ENCODE results near the gene SEMA4D.
A peak's percentile ranks its signal among the peaks of the same experiment; 100 is the strongest.

The SEMA4D gene

DNA sequence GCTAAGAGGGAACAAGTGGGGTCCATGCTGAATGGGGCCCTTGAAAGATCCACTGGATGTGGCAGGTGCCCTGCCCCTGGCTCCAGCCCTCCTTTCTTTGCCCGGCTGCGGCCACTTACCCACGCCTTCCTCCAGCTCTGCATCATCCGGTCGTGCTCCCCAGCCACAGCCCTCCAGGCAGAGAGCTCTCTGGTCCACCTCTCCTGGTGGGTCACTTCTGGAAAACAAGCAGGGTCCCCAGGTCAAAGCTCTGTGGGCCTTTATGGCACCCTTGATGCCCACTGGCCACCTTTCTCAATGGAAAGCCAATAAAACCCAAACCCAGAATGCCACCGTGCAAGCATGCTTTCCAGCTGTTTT, 134.6 kb downstream of the SEMA4D start:
- no peak overlapping the region for H3K4me3 ChIP-seq (ENCODE audit: control insufficient read depth, low read depth, low read length)
- no peak for DNase-seq (ENCODE audit: low read depth)
- TF ChIP-seq, protein P1, sequence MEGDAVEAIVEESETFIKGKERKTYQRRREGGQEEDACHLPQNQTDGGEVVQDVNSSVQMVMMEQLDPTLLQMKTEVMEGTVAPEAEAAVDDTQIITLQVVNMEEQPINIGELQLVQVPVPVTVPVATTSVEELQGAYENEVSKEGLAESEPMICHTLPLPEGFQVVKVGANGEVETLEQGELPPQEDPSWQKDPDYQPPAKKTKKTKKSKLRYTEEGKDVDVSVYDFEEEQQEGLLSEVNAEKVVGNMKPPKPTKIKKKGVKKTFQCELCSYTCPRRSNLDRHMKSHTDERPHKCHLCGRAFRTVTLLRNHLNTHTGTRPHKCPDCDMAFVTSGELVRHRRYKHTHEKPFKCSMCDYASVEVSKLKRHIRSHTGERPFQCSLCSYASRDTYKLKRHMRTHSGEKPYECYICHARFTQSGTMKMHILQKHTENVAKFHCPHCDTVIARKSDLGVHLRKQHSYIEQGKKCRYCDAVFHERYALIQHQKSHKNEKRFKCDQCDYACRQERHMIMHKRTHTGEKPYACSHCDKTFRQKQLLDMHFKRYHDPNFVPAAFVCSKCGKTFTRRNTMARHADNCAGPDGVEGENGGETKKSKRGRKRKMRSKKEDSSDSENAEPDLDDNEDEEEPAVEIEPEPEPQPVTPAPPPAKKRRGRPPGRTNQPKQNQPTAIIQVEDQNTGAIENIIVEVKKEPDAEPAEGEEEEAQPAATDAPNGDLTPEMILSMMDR (conservative IDR thresholded peaks at IDR 0.05; ENCODE audit: control insufficient read depth, insufficient read depth, low read depth, low read length) = no peak

DNA sequence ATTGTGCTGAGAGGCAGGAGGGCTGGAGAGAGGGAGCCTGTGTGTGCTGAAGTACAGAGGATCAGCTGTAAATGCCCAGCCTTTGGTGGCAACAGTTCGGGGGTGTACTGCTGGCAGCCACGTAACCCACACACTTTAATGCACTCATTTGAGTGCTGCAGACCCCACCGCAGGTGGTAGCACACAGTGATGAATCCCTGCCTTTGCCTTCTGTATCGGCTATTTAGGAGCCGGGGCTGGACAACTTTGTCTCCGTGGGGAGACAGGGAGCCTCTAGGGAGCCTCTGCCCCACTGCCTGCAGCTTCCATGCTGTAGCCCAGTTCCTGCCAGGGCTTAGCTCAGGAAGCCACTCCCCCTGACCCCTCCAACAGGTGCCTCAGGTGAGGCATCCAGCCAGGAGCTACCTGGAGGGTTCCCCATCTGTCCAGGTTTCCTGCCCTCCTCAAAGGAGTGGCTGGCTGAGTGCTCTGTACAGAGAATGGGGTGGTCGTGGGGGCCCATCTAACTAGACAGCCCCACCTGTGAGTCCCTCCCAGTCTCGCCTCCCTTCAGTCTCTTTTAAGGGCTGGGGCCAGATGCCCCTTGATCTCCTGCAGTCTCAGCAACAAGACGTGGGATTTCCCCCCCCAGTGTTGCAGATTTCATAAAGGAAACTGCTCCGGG, 135.1 kb downstream of the SEMA4D start:
- no peak overlapping the region for H3K4me3 ChIP-seq (ENCODE audit: control insufficient read depth, low read depth, low read length)
- DNase-seq (ENCODE audit: low read depth) = no peak
- TF ChIP-seq, protein P1 (conservative IDR thresholded peaks at IDR 0.05; ENCODE audit: control insufficient read depth, insufficient read depth, low read depth, low read length) = no peak

DNA sequence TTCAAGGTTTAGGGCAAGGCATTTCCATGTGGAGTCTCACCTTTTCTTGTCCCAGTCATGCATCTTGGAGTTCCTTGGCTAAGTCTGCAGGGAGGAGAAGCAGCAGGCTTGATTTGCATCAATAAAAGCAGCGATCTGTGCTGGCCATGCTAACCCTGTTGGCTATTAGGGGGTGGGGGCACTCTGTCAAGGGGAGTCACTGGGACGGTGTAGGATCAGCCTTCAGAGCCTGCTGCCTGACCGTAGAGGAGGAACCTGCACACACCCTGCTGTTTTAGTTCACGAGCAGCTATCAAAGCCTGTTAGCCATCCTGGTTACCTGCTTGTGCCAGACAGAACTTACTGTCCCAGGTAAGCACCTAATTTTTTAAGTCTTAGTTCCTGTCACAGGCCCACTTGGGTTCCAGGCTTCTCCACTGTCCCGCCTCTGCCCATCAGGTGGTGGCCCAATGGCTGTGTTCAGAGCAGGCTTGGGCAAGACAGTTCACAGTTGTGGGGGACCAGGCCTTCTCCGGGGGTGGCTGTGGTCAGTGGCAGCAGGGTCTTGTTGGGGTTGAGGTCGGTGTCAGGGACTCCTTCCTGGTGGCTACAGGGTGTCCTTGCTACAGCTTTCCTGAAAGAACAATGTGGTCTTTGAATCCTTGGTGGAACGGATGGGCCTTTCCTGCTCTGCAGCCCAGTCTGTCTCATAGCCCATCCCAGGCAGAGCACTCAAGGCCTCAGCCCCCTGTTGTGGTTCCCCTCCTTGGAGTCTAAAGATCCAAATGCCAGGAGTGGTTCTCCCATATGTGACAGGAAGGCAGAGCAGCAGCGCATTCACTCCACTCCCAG, 135.9 kb downstream of the SEMA4D start:
- no peak for DNase-seq (ENCODE audit: low read depth)
- TF ChIP-seq, protein P1 (conservative IDR thresholded peaks at IDR 0.05; ENCODE audit: control insufficient read depth, insufficient read depth, low read depth, low read length) = no peak
- no peak overlapping the region for H3K4me3 ChIP-seq (ENCODE audit: control insufficient read depth, low read depth, low read length)

DNA sequence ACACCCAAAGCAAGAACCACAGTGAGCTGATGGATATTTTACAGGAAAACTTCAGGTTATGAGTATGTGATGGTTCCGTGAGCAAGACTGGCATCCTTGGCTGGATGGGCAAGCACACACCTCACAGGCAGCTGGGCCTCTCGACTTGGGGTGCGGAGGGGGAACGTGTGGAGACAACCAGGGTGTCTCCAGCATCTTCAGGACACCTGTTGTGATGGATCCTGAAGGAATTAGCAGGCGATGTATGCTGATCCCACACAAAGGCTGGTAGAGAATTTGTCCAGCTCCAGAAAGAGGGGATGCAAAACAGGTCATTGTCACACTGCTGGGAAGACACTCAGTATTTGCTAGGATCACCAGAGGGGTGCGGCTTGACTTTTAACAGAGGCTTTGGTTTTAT, 136.9 kb downstream of the SEMA4D start:
- no peak overlapping the region for H3K4me3 ChIP-seq (ENCODE audit: control insufficient read depth, low read depth, low read length)

DNA sequence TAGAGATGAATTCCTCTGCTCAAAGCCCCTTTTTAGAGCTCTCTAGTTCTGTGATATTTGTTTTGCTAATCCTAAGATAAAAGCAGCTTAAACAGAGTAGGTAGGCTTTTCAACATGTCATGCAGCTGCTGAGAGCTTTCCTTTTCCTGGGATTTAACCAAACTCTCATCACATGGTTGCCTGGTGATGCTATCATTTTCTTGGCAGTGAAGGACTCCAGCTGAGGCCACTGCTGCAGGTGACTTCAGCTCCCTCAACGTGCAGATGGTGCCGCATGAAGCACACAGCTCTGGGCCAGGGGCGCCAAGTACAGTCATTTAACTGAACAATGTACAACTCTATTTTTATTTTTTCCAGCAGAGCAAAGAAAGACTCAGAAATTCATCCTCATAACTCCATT, 137.4 kb downstream of the SEMA4D start:
- no peak for DNase-seq (ENCODE audit: low read depth)
- H3K4me3 ChIP-seq (ENCODE audit: control insufficient read depth, low read depth, low read length) = no peak overlapping the region
- TF ChIP-seq, protein P1 (conservative IDR thresholded peaks at IDR 0.05; ENCODE audit: control insufficient read depth, insufficient read depth, low read depth, low read length) = no peak

More for the DNA sequence above, 136.9 kb downstream of the SEMA4D start:
- TF ChIP-seq, protein P1 (conservative IDR thresholded peaks at IDR 0.05; ENCODE audit: control insufficient read depth, insufficient read depth, low read depth, low read length) = no peak
- no peak for DNase-seq (ENCODE audit: low read depth)

DNA sequence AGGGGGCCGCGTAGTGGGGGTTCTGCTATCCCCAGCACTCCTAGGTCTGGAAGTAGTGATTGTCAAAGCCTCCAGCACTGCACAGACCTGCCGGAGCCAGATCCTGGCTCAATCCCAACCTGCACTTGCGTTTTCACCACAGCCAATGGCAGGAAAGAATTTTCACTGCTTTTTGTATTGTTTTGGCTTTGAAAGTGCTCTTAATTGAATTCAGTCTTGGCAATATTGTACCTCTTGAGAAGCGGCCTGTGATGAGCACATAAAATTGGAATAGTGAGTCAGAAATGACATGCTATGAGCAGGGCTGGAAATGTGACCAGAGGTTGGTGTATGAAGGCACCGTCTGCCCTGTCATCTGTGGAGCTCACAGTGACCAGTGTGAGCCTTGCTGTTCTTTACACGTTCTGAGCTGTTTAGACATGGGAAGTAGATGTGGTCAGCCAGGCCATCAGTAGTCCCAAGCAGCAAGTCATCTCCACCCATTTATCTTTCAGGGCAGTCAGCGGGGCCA, 138.1 kb downstream of the SEMA4D start:
- DNase-seq (ENCODE audit: low read depth) = peak; percentile 65
- TF ChIP-seq, protein P1 (conservative IDR thresholded peaks at IDR 0.05; ENCODE audit: control insufficient read depth, insufficient read depth, low read depth, low read length) = no peak
- no peak overlapping the region for H3K4me3 ChIP-seq (ENCODE audit: control insufficient read depth, low read depth, low read length)

Measured in fibroblast of mammary gland (primary cell).